GM19023 (cell line): Measurements from ENCODE around the gene RRAGD.

Experiments
- ATAC-seq: cut with Tn5 transposase; IDR thresholded peaks from one replicate; pipeline ENCODE4 v1.9.1; 2021; ENCODE audit warnings: mild to moderate bottlenecking, moderate library complexity; ENCODE audit not compliant: unreplicated experiment

RRAGD gene

GRCh38 chr6:89412071-89413005 is at the start of gene RRAGD:
Gene RRAGD, minus strand, starts transcription at chr6:89412273. Its CDS starts 280 bp downstream, at chr6:89411993.
- peak; percentile 79 for ATAC-seq

GRCh38 chr6:89460713-89461112 is 48.6 kb upstream of the RRAGD start:
- no peak for ATAC-seq

- ATAC-seq, result no peak
Observed at GRCh38 chr6:89459501-89459900, 47.4 kb upstream of the RRAGD start.

GRCh38 chr6:89458704-89459103 is 46.6 kb upstream of the RRAGD start:
- no peak for ATAC-seq

- no peak for ATAC-seq
Observed at GRCh38 chr6:89454300-89454699, 42.2 kb upstream of the RRAGD start.

- ATAC-seq, result no peak
Observed at GRCh38 chr6:89452281-89452680, 40.2 kb upstream of the RRAGD start.

- no peak for ATAC-seq
Observed at GRCh38 chr6:89449193-89449592, 37.1 kb upstream of the RRAGD start.

GRCh38 chr6:89443658-89444057 is 31.6 kb upstream of the RRAGD start:
- no peak for ATAC-seq

GRCh38 chr6:89440200-89440599 is 28.1 kb upstream of the RRAGD start:
- ATAC-seq, result no peak

- no peak for ATAC-seq
Observed at GRCh38 chr6:89439014-89439413, 26.9 kb upstream of the RRAGD start.

- no peak for ATAC-seq
Observed at GRCh38 chr6:89438248-89438647, 26.2 kb upstream of the RRAGD start.

- ATAC-seq, result no peak
Observed at GRCh38 chr6:89436226-89436625, 24.2 kb upstream of the RRAGD start.

GRCh38 chr6:89434954-89435353 is 22.9 kb upstream of the RRAGD start:
- ATAC-seq, result no peak

- ATAC-seq, result no peak
Observed at GRCh38 chr6:89434150-89434499, 22.1 kb upstream of the RRAGD start.

GRCh38 chr6:89433252-89434149 is 21.4 kb upstream of the RRAGD start:
- ATAC-seq, result peak; percentile 36

- peak; percentile 84 for ATAC-seq
Observed at GRCh38 chr6:89432875-89433251, 20.8 kb upstream of the RRAGD start, which contains the start of gene ANKRD6. Gene ANKRD6, plus strand, starts transcription at chr6:89433152. Its CDS starts 133,825 bp downstream, at chr6:89566977.

- no peak for ATAC-seq
Observed at GRCh38 chr6:89430201-89430962, 18.3 kb upstream of the RRAGD start.

- no peak for ATAC-seq
Observed at GRCh38 chr6:89416796-89417195, 4.7 kb upstream of the RRAGD start.

- no peak for ATAC-seq
Observed at GRCh38 chr6:89415185-89415584, 3.1 kb upstream of the RRAGD start.

- no peak for ATAC-seq
Observed at GRCh38 chr6:89414215-89414614, 2.1 kb upstream of the RRAGD start.

- ATAC-seq, result no peak
Observed at GRCh38 chr6:89413006-89413400, 930 bp upstream of the RRAGD start.
